HG02885 (cell line): ENCODE measurements around the gene WBP2.
"Not testable (repeated sequence)": the region's sequence is repeated elsewhere in the genome, so short reads cannot be mapped to it uniquely, and the experiment has no call there.

Source experiments
- ATAC-seq: cut with Tn5 transposase; IDR thresholded peaks from one replicate; pipeline ENCODE4 v1.9.1; 2021; ENCODE audit warnings: mild to moderate bottlenecking; ENCODE audit not compliant: unreplicated experiment, poor library complexity

The WBP2 gene

GRCh38 chr17:75870228-75870627 lies 15.1 kb upstream of the WBP2 start:
- ATAC-seq, result not testable (repeated sequence)

GRCh38 chr17:75869282-75870141 lies 14.4 kb upstream of the WBP2 start:
- ATAC-seq, result no peak

GRCh38 chr17:75868730-75869281 lies 13.7 kb upstream of the WBP2 start:
- not testable (repeated sequence) for ATAC-seq

- not testable (repeated sequence) for ATAC-seq
Observed at GRCh38 chr17:75865404-75866188, 10.5 kb upstream of the WBP2 start.

- not testable (repeated sequence) for ATAC-seq
Observed at GRCh38 chr17:75864887-75865286, 9.8 kb upstream of the WBP2 start.

- ATAC-seq, result peak; percentile 81
Observed at GRCh38 chr17:75864448-75864871, 9.3 kb upstream of the WBP2 start.

GRCh38 chr17:75861927-75862317 lies 6.8 kb upstream of the WBP2 start:
- ATAC-seq, result no peak

GRCh38 chr17:75859358-75859757 lies 4.2 kb upstream of the WBP2 start:
- ATAC-seq, result not testable (repeated sequence)

- ATAC-seq, result no peak
Observed at GRCh38 chr17:75856062-75856756, 1.1 kb upstream of the WBP2 start.

- ATAC-seq, result peak; percentile 4
Observed at GRCh38 chr17:75854881-75855309, 240 bp downstream of the WBP2 start.

GRCh38 chr17:75854101-75854748 lies 910 bp downstream of the WBP2 start:
- ATAC-seq, result no peak

GRCh38 chr17:75853433-75853832 lies 1.7 kb downstream of the WBP2 start:
- no peak for ATAC-seq

- not testable (repeated sequence) for ATAC-seq
Observed at GRCh38 chr17:75851693-75851991, 3.5 kb downstream of the WBP2 start.

- ATAC-seq, result no peak
Observed at GRCh38 chr17:75850928-75851692, 4.0 kb downstream of the WBP2 start.

- no peak for ATAC-seq
Observed at GRCh38 chr17:75849724-75850123, 5.4 kb downstream of the WBP2 start.

- no peak for ATAC-seq
Observed at GRCh38 chr17:75849279-75849646, 5.9 kb downstream of the WBP2 start.

- ATAC-seq, result no peak
Observed at GRCh38 chr17:75848523-75849278, 6.4 kb downstream of the WBP2 start.

GRCh38 chr17:75847614-75848522 lies 7.3 kb downstream of the WBP2 start:
- ATAC-seq, result no peak
